K562 (cell line): Measurements from ENCODE around the gene UBE2N. TPM values are rescaled to one million over a fixed set of nuclear protein-coding genes. Genes with fewer than 3 reads are reported as not detected.

Experiments
- BRCA1 ChIP-seq, 2 experiments: fragments of 450-650 bp in 1 of 2; sonication (generic) in 1 of 2; formaldehyde crosslinking in 1 of 2; IDR thresholded peaks; 2 replicates each; pipeline versions ENCODE4 v1.5.0 to v1.6.1; 2017 to 2020; ENCODE audit warnings: mild to moderate bottlenecking in 1 of 2, missing genetic modification reagents in 1 of 2
- CBX2 ChIP-seq: fragments of 200-600 bp; sonication (generic); IDR thresholded peaks from one replicate; pipeline ENCODE4 v1.6.1; 2012; ENCODE audit warnings: mild to moderate bottlenecking, low read length, inconsistent platforms; ENCODE audit not compliant: insufficient read depth, poor library complexity, severe bottlenecking
- CEBPG ChIP-seq, 3 experiments: fragments of 200-800 bp in 1 of 3; sonication (Bioruptor generic) in 1 of 3; sonication (generic) in 1 of 3; formaldehyde crosslinking in 1 of 3; IDR thresholded peaks in 2 of 3; conservative IDR thresholded peaks in 1 of 3; 2 replicates each; pipeline versions ENCODE4 v1.6.1 to v1.8.0; 2016 to 2022; ENCODE audit warnings: missing compliant biosample characterization in 2 of 3, missing genetic modification characterization in 2 of 3, mild to moderate bottlenecking in 1 of 3, missing genetic modification reagents in 1 of 3
- CSDE1 ChIP-seq, 2 experiments: fragments of 450-650 bp; IDR thresholded peaks; 2 replicates each; pipeline ENCODE4 v1.6.1; 2016; ENCODE audit warnings: mild to moderate bottlenecking in 1 of 2
- CTCF ChIP-seq, 3 experiments: IDR thresholded peaks in 2 of 3; conservative IDR thresholded peaks in 1 of 3; 2 replicates each; pipeline ENCODE4 v1.5.1; 2011 to 2012; ENCODE audit warnings: low read length in 3 of 3, mild to moderate bottlenecking in 3 of 3, control low read depth in 2 of 3, improper control_type of control experiment in 1 of 3, inconsistent platforms in 1 of 3, low read depth in 1 of 3, mixed read lengths in 1 of 3, moderate library complexity in 1 of 3; ENCODE audit not compliant: insufficient read depth in 2 of 3
- DNMT1 ChIP-seq: fragments of 450-650 bp; IDR thresholded peaks from 2 replicates; pipeline ENCODE4 v1.6.1; 2016; ENCODE audit warnings: antibody characterized with exemption, mild to moderate bottlenecking
- FOXA3 ChIP-seq, 2 experiments: fragments of 450-650 bp in 1 of 2; sonication (generic) in 1 of 2; formaldehyde crosslinking; IDR thresholded peaks in 1 of 2; conservative IDR thresholded peaks in 1 of 2; 2 replicates each; pipeline versions ENCODE4 v1.4.0 to v1.8.0; 2020 to 2022; ENCODE audit warnings: mild to moderate bottlenecking in 2 of 2, missing genetic modification reagents in 1 of 2
- HIVEP1 ChIP-seq: fragments of 250-450 bp; sonication (Bioruptor Pico); IDR thresholded peaks from 2 replicates; pipeline ENCODE4 v1.4.0; 2020; ENCODE audit warnings: mild to moderate bottlenecking
- HOMEZ ChIP-seq: fragments of 250-450 bp; sonication (Bioruptor Pico); IDR thresholded peaks from 2 replicates; pipeline ENCODE4 v1.4.0; 2020; ENCODE audit warnings: mild to moderate bottlenecking, moderate library complexity
- KHSRP ChIP-seq: fragments of 450-650 bp; IDR thresholded peaks from 2 replicates; pipeline ENCODE4 v1.6.1; 2017
- NELFE ChIP-seq: IDR thresholded peaks from 2 replicates; pipeline ENCODE4 v1.6.1; 2011; ENCODE audit warnings: mild to moderate bottlenecking; ENCODE audit not compliant: insufficient read depth, insufficient read length
- NFE2L1 ChIP-seq: fragments of 450-650 bp; IDR thresholded peaks from 2 replicates; pipeline ENCODE4 v1.6.1; 2016; ENCODE audit warnings: missing genetic modification characterization, low read depth, mild to moderate bottlenecking, missing compliant biosample characterization, moderate library complexity, borderline replicate concordance
- PML ChIP-seq: IDR thresholded peaks from 2 replicates; pipeline ENCODE4 v1.6.1; 2012; ENCODE audit warnings: low read length, inconsistent platforms
- POLR2AphosphoS2 ChIP-seq: IDR thresholded peaks from 2 replicates; pipeline ENCODE4 v1.6.1; 2012; ENCODE audit warnings: low read length, improper control_type of control experiment
- POLR2G ChIP-seq: fragments of 200-400 bp; formaldehyde crosslinking; IDR thresholded peaks from 2 replicates; pipeline ENCODE4 v1.6.1; 2017; ENCODE audit warnings: low read depth, mild to moderate bottlenecking, antibody characterized with exemption, low read length, moderate library complexity
- SMARCA5 ChIP-seq: fragments of 450-650 bp; IDR thresholded peaks from 2 replicates; pipeline ENCODE4 v1.6.1; 2016
- TEAD2 ChIP-seq: fragments of 450-650 bp; IDR thresholded peaks from 2 replicates; pipeline ENCODE4 v1.6.1; 2016; ENCODE audit warnings: missing genetic modification characterization, control low read depth, missing compliant biosample characterization
- TFAP4 ChIP-seq: sonication (generic); formaldehyde crosslinking; IDR thresholded peaks from 2 replicates; pipeline ENCODE4 v1.8.0; 2022; ENCODE audit warnings: missing genetic modification reagents, mild to moderate bottlenecking, moderate library complexity, borderline replicate concordance
- ZNF121 ChIP-seq: sonication (generic); formaldehyde crosslinking; conservative IDR thresholded peaks from 2 replicates; pipeline ENCODE4 v1.8.0; 2022; ENCODE audit warnings: missing genetic modification reagents
- ZNF282 ChIP-seq: sonication (generic); formaldehyde crosslinking; IDR thresholded peaks from 2 replicates; pipeline ENCODE4 v1.8.1; 2023; ENCODE audit warnings: missing genetic modification reagents
- polyA plus RNA-seq, 8 experiments: library from polyadenylated mRNA; depleted of rRNA in 4 of 8; stranded (reverse) in 5 of 8; unstranded in 3 of 8; fragments of >200 nt; fragmentation: Nextera tagmentation in 2 of 8; fragmentation: Illumina TruSeq in 1 of 8; extraction: Ambion mirVana in 2 of 8; extraction: Trizol in 1 of 8; gene quantifications; 2 replicates each; pipeline versions ENCODE4 v1.2.1 to v1.2.3, GENCODE V29; 2011 to 2014; ENCODE audit warnings: inconsistent platforms in 1 of 8, missing spikeins in 1 of 8
- total RNA-seq, 7 experiments: library from RNA; depleted of rRNA in 6 of 7; stranded (reverse); fragments of >200 nt in 6 of 7; fragmentation: Illumina TruSeq in 2 of 7; extraction: Trizol in 2 of 7; gene quantifications; 2 replicates each; pipeline versions ENCODE4 v1.2.1 to v1.2.3, GENCODE V29; 2011 to 2021; ENCODE audit warnings: low replicate concordance in 1 of 7
- TF ChIP-seq, protein P1 (sequence below): sonication (generic); formaldehyde crosslinking; IDR thresholded peaks from 2 replicates; pipeline ENCODE4 v1.8.1; 2022; ENCODE audit warnings: missing genetic modification reagents

Gene UBE2N
- total and polyA plus RNA-seq, 9 of the 15 experiments (the other 6 are each of a cell fraction or from before 2014, with no cell fraction given), result 189 to 826 (median 260) TPM

GRCh38 chr12:93402333-93403311 lies 39.1 kb downstream of the UBE2N start (continued):
- TF ChIP-seq, protein P1, sequence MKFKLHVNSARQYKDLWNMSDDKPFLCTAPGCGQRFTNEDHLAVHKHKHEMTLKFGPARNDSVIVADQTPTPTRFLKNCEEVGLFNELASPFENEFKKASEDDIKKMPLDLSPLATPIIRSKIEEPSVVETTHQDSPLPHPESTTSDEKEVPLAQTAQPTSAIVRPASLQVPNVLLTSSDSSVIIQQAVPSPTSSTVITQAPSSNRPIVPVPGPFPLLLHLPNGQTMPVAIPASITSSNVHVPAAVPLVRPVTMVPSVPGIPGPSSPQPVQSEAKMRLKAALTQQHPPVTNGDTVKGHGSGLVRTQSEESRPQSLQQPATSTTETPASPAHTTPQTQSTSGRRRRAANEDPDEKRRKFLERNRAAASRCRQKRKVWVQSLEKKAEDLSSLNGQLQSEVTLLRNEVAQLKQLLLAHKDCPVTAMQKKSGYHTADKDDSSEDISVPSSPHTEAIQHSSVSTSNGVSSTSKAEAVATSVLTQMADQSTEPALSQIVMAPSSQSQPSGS (CRISPR knock-in tag), result no peak
- TF ChIP-seq NELFE (no peak), TEAD2 (tag) (no peak), PML (0 out of 2 replicates have a peak, but pooled peaks have one; percentile 19), POLR2G (peak; percentile 50), ZNF282 (CRISPR knock-in tag) (no peak), KHSRP (no peak), HIVEP1 (CRISPR knock-in tag) (no peak), ZNF121 (CRISPR knock-in tag) (peak; percentile 86), CBX2 (no peak), TFAP4 (no peak), POLR2AphosphoS2 (no peak; the same call in 1 of the 2 replicates), NFE2L1 (no peak), CEBPG (CRISPR knock-in tag; IDR thresholded peaks at IDR 0.05) (no peak), CEBPG (tag; conservative IDR thresholded peaks at IDR 0.05 in 1 of 2, IDR thresholded peaks at IDR 0.05 in 1 of 2) (no peak), CSDE1 (IDR thresholded peaks at IDR 0.05) (no peak), CTCF (IDR thresholded peaks at IDR 0.05 in 2 of 3, conservative IDR thresholded peaks at IDR 0.05 in 1 of 3; ENCODE audit: insufficient read depth in 2 of 3, low read depth in 1 of 3, low read length in 3 of 3) (no peak), FOXA3 (CRISPR knock-in tag; conservative IDR thresholded peaks at IDR 0.05 in 1 of 2, IDR thresholded peaks at IDR 0.05 in 1 of 2) (no peak), BRCA1 (IDR thresholded peaks at IDR 0.05) (no peak), BRCA1 (CRISPR knock-in tag; IDR thresholded peaks at IDR 0.05) (no peak), HOMEZ (CRISPR knock-in tag) (no peak), DNMT1 (no peak), SMARCA5 (no peak)
